Suprapubic skin (tissue), 4 donors: ENCODE data around the gene ACBD3. TPM values are rescaled to one million over a fixed set of nuclear protein-coding genes. Genes with fewer than 3 reads are reported as not detected.

Source experiments
- DNase-seq, 2 donors: peaks; one replicate each; pipeline ENCODE4 v3.0.0-alpha.2; 2019; ENCODE audit warnings: low spot score in 2 of 2
- H3K27ac ChIP-seq: fragments of 200-600 bp; sonication (generic); one replicate; pipeline ENCODE4 v1.5.1; 2019
- H3K27me3 ChIP-seq: fragments of 200-600 bp; sonication (generic); one replicate; pipeline ENCODE4 v1.5.1; 2019
- H3K36me3 ChIP-seq: fragments of 200-600 bp; sonication (generic); one replicate; pipeline ENCODE4 v1.5.1; 2019
- H3K4me1 ChIP-seq: fragments of 200-600 bp; sonication (generic); one replicate; pipeline ENCODE4 v1.5.1; 2019
- H3K4me3 ChIP-seq: fragments of 200-600 bp; sonication (generic); one replicate; pipeline ENCODE4 v1.5.1; 2019; ENCODE audit warnings: mild to moderate bottlenecking
- H3K9me3 ChIP-seq: fragments of 200-600 bp; sonication (generic); one replicate; pipeline ENCODE4 v1.5.1; 2019
- CTCF ChIP-seq, 2 donors: fragments of 200-600 bp in 1 of 2; fragments of 450-650 bp in 1 of 2; sonication (generic) in 1 of 2; IDR thresholded peaks; one replicate each; pipeline ENCODE4 v1.5.1; 2016 to 2019; ENCODE audit warnings: antibody characterized with exemption in 2 of 2, mild to moderate bottlenecking in 1 of 2, moderate library complexity in 1 of 2
- EP300 ChIP-seq: sonication (generic); formaldehyde crosslinking; IDR thresholded peaks from one replicate; pipeline ENCODE4 v1.6.1; 2017; ENCODE audit warnings: antibody characterized with exemption
- POLR2A ChIP-seq, 2 donors: fragments of 450-650 bp; IDR thresholded peaks; one replicate each; pipeline ENCODE4 v1.6.1; 2017; ENCODE audit warnings: antibody characterized with exemption in 2 of 2, mild to moderate bottlenecking in 2 of 2, moderate library complexity in 2 of 2
- POLR2AphosphoS5 ChIP-seq, 3 donors: sonication (generic); formaldehyde crosslinking; IDR thresholded peaks; one replicate each; pipeline ENCODE4 v1.6.1; 2017; ENCODE audit warnings: antibody characterized with exemption in 3 of 3
- WGBS: methylation state at CpG from one replicate; pipeline ENCODE4 v1.1.5; 2018; 5-methylcytosine and 5-hydroxymethylcytosine counted together
- total RNA-seq, 4 donors: library from RNA; depleted of rRNA; stranded (reverse); fragments of >200 nt; gene quantifications; one replicate each; pipeline ENCODE4 v1.1.0, GENCODE V29; 2016

ACBD3 gene
- total RNA-seq, 4 donors from 2014 or later: 38.0 to 64.5 (median 42.4) TPM

GRCh38 chr1:226149806-226150205 lies 36.7 kb downstream of the ACBD3 start:
- peaks cover 80% of the 10 kb centered on the region for H3K36me3 ChIP-seq
- H3K4me3 ChIP-seq: no peak overlapping the region
- no peak for DNase-seq
- H3K27ac ChIP-seq: no peak overlapping the region
- 61% methylated on average over 4 of the region's 4 CpGs for WGBS
- H3K4me1 ChIP-seq: no peaks in the 10 kb centered on the region
- no peaks in the 10 kb centered on the region for H3K9me3 ChIP-seq
- no peaks in the 10 kb centered on the region for H3K27me3 ChIP-seq
- TF ChIP-seq POLR2AphosphoS5 (IDR thresholded peaks at IDR 0.05) (no peak), CTCF (IDR thresholded peaks at IDR 0.05) (no peak), EP300 (no peak), POLR2A (IDR thresholded peaks at IDR 0.05) (no peak)

GRCh38 chr1:226148121-226148648 lies 38.4 kb downstream of the ACBD3 start:
- H3K4me3 ChIP-seq: no peak overlapping the region
- peaks cover 70% of the 10 kb centered on the region for H3K36me3 ChIP-seq
- no peaks in the 10 kb centered on the region for H3K4me1 ChIP-seq
- no peak for DNase-seq
- TF ChIP-seq POLR2A (IDR thresholded peaks at IDR 0.05) (no peak), POLR2AphosphoS5 (IDR thresholded peaks at IDR 0.05) (no peak), CTCF (IDR thresholded peaks at IDR 0.05) (no peak), EP300 (no peak)
- H3K27me3 ChIP-seq: no peaks in the 10 kb centered on the region
- no peak overlapping the region for H3K27ac ChIP-seq
- H3K9me3 ChIP-seq: no peaks in the 10 kb centered on the region

GRCh38 chr1:226144045-226144444 lies 42.5 kb downstream of the ACBD3 start:
- no peak for TF ChIP-seq POLR2AphosphoS5 (IDR thresholded peaks at IDR 0.05)
- no peak for TF ChIP-seq POLR2A (IDR thresholded peaks at IDR 0.05)
- no peak for TF ChIP-seq EP300
- TF ChIP-seq CTCF (IDR thresholded peaks at IDR 0.05): no peak
- no peak overlapping the region for H3K27ac ChIP-seq
- WGBS: 85% methylated on average over 5 of the region's 5 CpGs
- H3K27me3 ChIP-seq: no peaks in the 10 kb centered on the region
- H3K4me1 ChIP-seq: no peaks in the 10 kb centered on the region
- no peak overlapping the region for H3K4me3 ChIP-seq
- no peaks in the 10 kb centered on the region for H3K9me3 ChIP-seq
- no peak for DNase-seq
- peaks cover 38% of the 10 kb centered on the region for H3K36me3 ChIP-seq

- TF ChIP-seq POLR2A (IDR thresholded peaks at IDR 0.05): no peak
- TF ChIP-seq EP300: no peak
- TF ChIP-seq CTCF (IDR thresholded peaks at IDR 0.05): no peak
- no peak for TF ChIP-seq POLR2AphosphoS5 (IDR thresholded peaks at IDR 0.05)
- Histone ChIP-seq H3K4me1 (peaks cover 42% of the 10 kb centered on the region), H3K27me3 (no peaks in the 10 kb centered on the region), H3K36me3 (no peaks in the 10 kb centered on the region), H3K4me3 (no peak overlapping the region), H3K27ac (no peak overlapping the region), H3K9me3 (no peaks in the 10 kb centered on the region)
- WGBS: 67% methylated on average over 14 of the region's 14 CpGs
- DNase-seq: no peak
Observed at GRCh38 chr1:226135709-226136108, 50.8 kb downstream of the ACBD3 start.

- no peak overlapping the region for H3K4me3 ChIP-seq
- H3K9me3 ChIP-seq: no peaks in the 10 kb centered on the region
- 32% methylated on average over 21 of the region's 21 CpGs for WGBS
- TF ChIP-seq POLR2A (IDR thresholded peaks at IDR 0.05) (no peak), CTCF (IDR thresholded peaks at IDR 0.05) (no peak), POLR2AphosphoS5 (IDR thresholded peaks at IDR 0.05) (no peak), EP300 (no peak)
- DNase-seq: no peak
- no peaks in the 10 kb centered on the region for H3K36me3 ChIP-seq
- H3K4me1 ChIP-seq: peaks cover 42% of the 10 kb centered on the region
- H3K27me3 ChIP-seq: no peaks in the 10 kb centered on the region
- no peak overlapping the region for H3K27ac ChIP-seq
Observed at GRCh38 chr1:226135059-226135651, 51.4 kb downstream of the ACBD3 start.
